ENCODE data around the gene C19orf33. TPM values are rescaled to one million over a fixed set of nuclear protein-coding genes. Genes with fewer than 3 reads are reported as not detected.
A peak's percentile ranks its signal among the peaks of the same experiment; 100 is the strongest.

Gene C19orf33
- total RNA-seq, 4 donors from 2014 or later, result 5.8 to 7.0 TPM; not detected in 2

GRCh38 chr19:38273499-38273898 lies 30.6 kb upstream of the C19orf33 start:
- no peak for TF ChIP-seq CTCF (IDR thresholded peaks at IDR 0.05 in 4 of 5, conservative IDR thresholded peaks at IDR 0.05 in 1 of 5)
- no peak for TF ChIP-seq POLR2A (IDR thresholded peaks at IDR 0.05)
- Histone ChIP-seq H3K27ac (no peak overlapping the region), H3K9me3 (no peaks in the 10 kb centered on the region), H3K4me1 (peaks cover 0 to 4% of the 10 kb centered on the region in 2 donors), H3K4me3 (no peak overlapping the region), H3K27me3 (no peaks in the 10 kb centered on the region), H3K36me3 (no peaks in the 10 kb centered on the region)
- no peak for DNase-seq
- ATAC-seq, result no peak
- in situ Hi-C loops (cut with MboI; ENCODE audit: low sequenced_read_pairs in 4 of 4), result no loop called here
- intact Hi-C loops (cut with DNase I; ENCODE audit: low total_unique reads), result no loop called here

GRCh38 chr19:38274739-38275138 lies 29.3 kb upstream of the C19orf33 start:
- no peak for DNase-seq
- intact Hi-C loops (cut with DNase I; ENCODE audit: low total_unique reads), result no loop called here
- H3K9me3 ChIP-seq, result no peaks in the 10 kb centered on the region
- in situ Hi-C loops (cut with MboI; ENCODE audit: low sequenced_read_pairs in 4 of 4), result no loop called here
- H3K36me3 ChIP-seq, result no peaks in the 10 kb centered on the region
- no peaks in the 10 kb centered on the region for H3K27me3 ChIP-seq
- no peak for TF ChIP-seq CTCF (IDR thresholded peaks at IDR 0.05 in 4 of 5, conservative IDR thresholded peaks at IDR 0.05 in 1 of 5)
- no peak for TF ChIP-seq POLR2A (IDR thresholded peaks at IDR 0.05)
- no peak for ATAC-seq
- H3K27ac ChIP-seq, result no peak overlapping the region
- H3K4me1 ChIP-seq, result peaks cover 0 to 5% of the 10 kb centered on the region in 2 donors
- no peak overlapping the region for H3K4me3 ChIP-seq

GRCh38 chr19:38276942-38277517 lies 27.0 kb upstream of the C19orf33 start:
- Histone ChIP-seq H3K4me3 (no peak overlapping the region), H3K4me1 (peaks cover 0 to 5% of the 10 kb centered on the region in 2 donors), H3K9me3 (no peaks in the 10 kb centered on the region), H3K27me3 (no peaks in the 10 kb centered on the region), H3K36me3 (no peaks in the 10 kb centered on the region), H3K27ac (peak overlapping the region; percentile 42 to 68 (median 55))
- in situ Hi-C loops (cut with MboI; ENCODE audit: low sequenced_read_pairs in 4 of 4), result no loop called here
- TF ChIP-seq POLR2A (IDR thresholded peaks at IDR 0.05), result no peak
- no peak for TF ChIP-seq CTCF (IDR thresholded peaks at IDR 0.05 in 4 of 5, conservative IDR thresholded peaks at IDR 0.05 in 1 of 5)
- ATAC-seq (no peak), DNase-seq (no peak)
- intact Hi-C loops (cut with DNase I; ENCODE audit: low total_unique reads), result no loop called here

- DNase-seq (no peak), ATAC-seq (no peak)
- intact Hi-C loops (cut with DNase I; ENCODE audit: low total_unique reads), result no loop called here
- H3K9me3 ChIP-seq, result no peaks in the 10 kb centered on the region
- H3K4me1 ChIP-seq, result peaks cover 0 to 5% of the 10 kb centered on the region in 2 donors
- no peak overlapping the region for H3K4me3 ChIP-seq
- in situ Hi-C loops (cut with MboI; ENCODE audit: low sequenced_read_pairs in 4 of 4), result no loop called here
- no peaks in the 10 kb centered on the region for H3K27me3 ChIP-seq
- TF ChIP-seq CTCF (IDR thresholded peaks at IDR 0.05 in 4 of 5, conservative IDR thresholded peaks at IDR 0.05 in 1 of 5) (no peak), POLR2A (IDR thresholded peaks at IDR 0.05) (no peak)
- peak overlapping the region; percentile 42 to 68 (median 55) for H3K27ac ChIP-seq
- no peaks in the 10 kb centered on the region for H3K36me3 ChIP-seq
Observed at GRCh38 chr19:38277549-38277948, 26.5 kb upstream of the C19orf33 start.

Data from gastrocnemius medialis (tissue), 4 donors.